Stimulated activated naive CD8-positive, alpha-beta T cell treated with anti-CD3 and anti-CD28 coated beads, Interleukin-15, amount 100 ng/mL, for 72 hours (primary cell): ENCODE data around the gene GOLM1.
"Not testable (repeated sequence)": the region's sequence is repeated elsewhere in the genome, so short reads cannot be mapped to it uniquely, and the experiment has no call there.

Experiments used
- ATAC-seq: fragments of 150-1000 bp; cut with Tn5 transposase; 2 replicates; pipeline ENCODE4 v1.10.0; 2021; ENCODE audit warnings: mild to moderate bottlenecking, moderate library complexity
- DNase-seq, 2 donors: peaks; one replicate each; pipeline ENCODE4 v3.0.0; 2021 to 2022
- H3K27ac Mint-ChIP-seq, 2 donors: one replicate each; pipeline ENCODE4 v1.8.0; 2022; ENCODE audit warnings: mild to moderate bottlenecking in 2 of 2, mixed read lengths in 2 of 2, moderate library complexity in 2 of 2
- H3K27me3 Mint-ChIP-seq: one replicate; pipeline ENCODE4 v1.8.0; 2022; ENCODE audit warnings: mixed read lengths
- H3K4me1 Mint-ChIP-seq: one replicate; pipeline ENCODE4 v1.8.0; 2022; ENCODE audit warnings: mild to moderate bottlenecking, mixed read lengths
- H3K4me3 Mint-ChIP-seq, 2 donors: one replicate each; pipeline ENCODE4 v1.8.0; 2022; ENCODE audit warnings: mild to moderate bottlenecking in 2 of 2, mixed read lengths in 2 of 2, moderate library complexity in 1 of 2
- H3K9me3 Mint-ChIP-seq, 2 donors: one replicate each; pipeline ENCODE4 v1.8.0; 2022; ENCODE audit warnings: mixed read lengths in 2 of 2

The GOLM1 gene

GRCh38 chr9:86064220-86064619, 35.1 kb downstream of the GOLM1 start:
- no peaks in the 10 kb centered on the region for H3K4me1 Mint-ChIP-seq
- no peak overlapping the region for H3K27ac Mint-ChIP-seq
- no peak for ATAC-seq
- H3K9me3 Mint-ChIP-seq = no peaks in the 10 kb centered on the region
- no peaks in the 10 kb centered on the region for H3K27me3 Mint-ChIP-seq
- no peak overlapping the region for H3K4me3 Mint-ChIP-seq
- DNase-seq = no peak

GRCh38 chr9:86062845-86063693, 36.3 kb downstream of the GOLM1 start:
- no peaks in the 10 kb centered on the region for H3K27me3 Mint-ChIP-seq

GRCh38 chr9:86061972-86062739, 37.2 kb downstream of the GOLM1 start:
- Mint-ChIP-seq H3K4me1 (no peaks in the 10 kb centered on the region), H3K27ac (no peak overlapping the region), H3K4me3 (no peak overlapping the region), H3K9me3 (no peaks in the 10 kb centered on the region), H3K27me3 (no peaks in the 10 kb centered on the region)
- DNase-seq (no peak), ATAC-seq (no peak)

More at GRCh38 chr9:86062845-86063693, 36.3 kb downstream of the GOLM1 start:
- ATAC-seq (no peak), DNase-seq (no peak)
- Mint-ChIP-seq H3K27ac (no peak overlapping the region), H3K4me3 (no peak overlapping the region), H3K9me3 (no peaks in the 10 kb centered on the region), H3K4me1 (no peaks in the 10 kb centered on the region)

GRCh38 chr9:86057491-86057890, 41.9 kb downstream of the GOLM1 start:
- Mint-ChIP-seq H3K4me3 (no peak overlapping the region), H3K4me1 (no peaks in the 10 kb centered on the region), H3K9me3 (no peaks in the 10 kb centered on the region), H3K27me3 (no peaks in the 10 kb centered on the region), H3K27ac (no peak overlapping the region)
- ATAC-seq = peak; percentile 18
- no peak for DNase-seq

GRCh38 chr9:86054695-86055094, 44.7 kb downstream of the GOLM1 start:
- Mint-ChIP-seq H3K27me3 (no peaks in the 10 kb centered on the region), H3K4me1 (no peaks in the 10 kb centered on the region)
- no peak for ATAC-seq

GRCh38 chr9:86052556-86053468, 46.5 kb downstream of the GOLM1 start:
- Mint-ChIP-seq H3K9me3 (no peaks in the 10 kb centered on the region), H3K4me3 (no peak overlapping the region), H3K27ac (no peak overlapping the region), H3K4me1 (no peaks in the 10 kb centered on the region), H3K27me3 (no peaks in the 10 kb centered on the region)
- peak; percentile 53 for ATAC-seq
- DNase-seq = peak in 1 of 2 donors; percentile 13

More at GRCh38 chr9:86054695-86055094, 44.7 kb downstream of the GOLM1 start:
- no peak overlapping the region for H3K27ac Mint-ChIP-seq
- no peaks in the 10 kb centered on the region for H3K9me3 Mint-ChIP-seq
- H3K4me3 Mint-ChIP-seq = no peak overlapping the region
- DNase-seq = no peak

GRCh38 chr9:86048018-86048742, 51.2 kb downstream of the GOLM1 start:
- DNase-seq, H3K27me3 Mint-ChIP-seq, ATAC-seq, H3K4me1 Mint-ChIP-seq, H3K4me3 Mint-ChIP-seq, H3K27ac Mint-ChIP-seq, H3K9me3 Mint-ChIP-seq: not testable (repeated sequence)

DNA sequence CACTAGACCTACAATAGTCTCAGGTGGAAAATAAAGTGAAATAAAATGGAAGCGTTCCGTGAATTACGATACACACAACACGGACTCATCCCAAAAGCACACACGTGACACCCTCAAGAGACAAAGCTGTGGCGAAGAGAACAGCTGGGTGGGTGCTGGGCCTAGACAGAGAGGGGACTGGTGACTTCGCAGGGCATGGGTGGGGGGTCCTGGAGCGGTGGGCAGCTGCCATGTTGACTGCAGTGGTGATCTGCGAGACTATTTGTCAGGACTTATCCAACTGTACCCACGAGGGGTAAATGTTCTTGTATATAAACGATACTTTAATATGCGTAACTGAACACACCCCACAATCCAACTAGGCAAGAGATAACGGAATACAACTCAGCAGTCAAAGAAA, 52.0 kb downstream of the GOLM1 start:
- ATAC-seq = no peak
- H3K4me3 Mint-ChIP-seq = no peak overlapping the region
- DNase-seq = no peak
- no peaks in the 10 kb centered on the region for H3K4me1 Mint-ChIP-seq
- no peaks in the 10 kb centered on the region for H3K27me3 Mint-ChIP-seq
- H3K9me3 Mint-ChIP-seq = no peaks in the 10 kb centered on the region
- H3K27ac Mint-ChIP-seq = no peak overlapping the region

DNA sequence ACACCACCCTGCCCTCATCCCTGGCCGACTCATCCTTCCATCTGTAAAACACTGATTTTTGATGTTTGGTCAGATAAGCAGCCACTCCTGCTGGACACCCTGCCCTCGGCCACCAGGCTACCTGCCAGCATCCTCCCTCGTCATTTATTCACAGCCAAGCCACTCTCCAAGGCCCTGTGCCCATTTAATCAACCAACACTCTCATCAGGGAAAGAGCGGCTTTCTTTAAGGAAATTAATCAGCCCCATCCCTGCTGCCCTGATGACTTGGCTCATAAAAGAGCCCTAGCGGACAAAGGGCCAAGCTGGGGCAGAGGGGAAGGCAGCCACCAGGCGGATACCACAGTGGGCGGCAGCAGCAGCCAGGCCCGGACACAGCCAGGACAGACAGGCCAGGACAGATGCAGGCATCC, 52.4 kb downstream of the GOLM1 start:
- Mint-ChIP-seq H3K27me3 (no peaks in the 10 kb centered on the region), H3K9me3 (no peaks in the 10 kb centered on the region), H3K4me1 (no peaks in the 10 kb centered on the region), H3K4me3 (no peak overlapping the region), H3K27ac (no peak overlapping the region)
- no peak for DNase-seq
- ATAC-seq = no peak

- Mint-ChIP-seq H3K4me1 (no peaks in the 10 kb centered on the region), H3K9me3 (no peaks in the 10 kb centered on the region), H3K4me3 (no peak overlapping the region), H3K27ac (no peak overlapping the region), H3K27me3 (no peaks in the 10 kb centered on the region)
- DNase-seq (no peak), ATAC-seq (no peak)
Observed at GRCh38 chr9:86046071-86046636, 53.2 kb downstream of the GOLM1 start.

- Mint-ChIP-seq H3K27ac (no peak overlapping the region), H3K4me3 (no peak overlapping the region), H3K27me3 (no peaks in the 10 kb centered on the region), H3K4me1 (no peaks in the 10 kb centered on the region), H3K9me3 (no peaks in the 10 kb centered on the region)
- ATAC-seq = no peak
- no peak for DNase-seq
Observed at GRCh38 chr9:86045654-86046053, 53.7 kb downstream of the GOLM1 start.

DNA sequence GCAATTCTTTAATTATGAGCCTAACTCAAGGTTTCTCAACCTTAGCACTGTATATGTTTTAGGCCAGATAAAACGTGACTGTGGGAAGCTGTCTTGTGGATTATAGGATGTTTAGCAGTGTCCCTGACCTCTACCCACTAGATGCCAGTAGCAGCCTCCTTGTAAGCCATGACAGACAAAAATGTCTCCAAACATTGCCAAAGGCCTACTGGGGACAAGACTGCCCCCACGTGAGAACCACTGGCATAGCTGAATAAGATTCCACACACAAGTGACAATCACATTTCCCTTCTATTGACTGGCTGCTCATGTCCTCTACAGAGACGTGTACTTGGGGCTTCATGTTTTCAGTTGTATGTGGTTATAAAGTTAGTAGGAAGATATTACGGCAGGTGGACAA, 55.4 kb downstream of the GOLM1 start:
- no peaks in the 10 kb centered on the region for H3K9me3 Mint-ChIP-seq
- no peak for ATAC-seq
- H3K27me3 Mint-ChIP-seq = no peaks in the 10 kb centered on the region
- DNase-seq = no peak
- no peak overlapping the region for H3K4me3 Mint-ChIP-seq
- no peak overlapping the region for H3K27ac Mint-ChIP-seq
- H3K4me1 Mint-ChIP-seq = no peaks in the 10 kb centered on the region

DNA sequence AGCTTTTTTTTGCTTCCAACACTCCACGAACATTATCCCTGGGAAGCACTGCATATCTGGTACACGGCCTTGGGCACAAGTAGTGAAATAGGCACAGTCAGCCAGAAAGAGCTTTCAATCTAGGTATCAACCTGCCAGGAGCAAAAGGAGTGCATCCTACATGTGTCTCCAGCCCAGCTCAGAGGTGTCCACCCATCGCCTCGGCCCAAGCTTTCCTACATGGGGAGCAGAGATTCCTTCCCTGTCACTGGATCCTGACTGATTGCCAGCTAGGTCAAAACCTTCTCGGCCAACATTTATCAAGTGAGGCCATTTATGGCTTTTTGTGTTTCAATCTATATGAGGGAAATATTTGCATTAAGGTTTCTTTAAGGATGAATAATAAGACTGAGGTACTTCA, 55.8 kb downstream of the GOLM1 start:
- Mint-ChIP-seq H3K9me3 (no peaks in the 10 kb centered on the region), H3K4me3 (no peak overlapping the region), H3K27me3 (no peaks in the 10 kb centered on the region), H3K4me1 (no peaks in the 10 kb centered on the region), H3K27ac (no peak overlapping the region)
- no peak for DNase-seq
- ATAC-seq = no peak

DNA sequence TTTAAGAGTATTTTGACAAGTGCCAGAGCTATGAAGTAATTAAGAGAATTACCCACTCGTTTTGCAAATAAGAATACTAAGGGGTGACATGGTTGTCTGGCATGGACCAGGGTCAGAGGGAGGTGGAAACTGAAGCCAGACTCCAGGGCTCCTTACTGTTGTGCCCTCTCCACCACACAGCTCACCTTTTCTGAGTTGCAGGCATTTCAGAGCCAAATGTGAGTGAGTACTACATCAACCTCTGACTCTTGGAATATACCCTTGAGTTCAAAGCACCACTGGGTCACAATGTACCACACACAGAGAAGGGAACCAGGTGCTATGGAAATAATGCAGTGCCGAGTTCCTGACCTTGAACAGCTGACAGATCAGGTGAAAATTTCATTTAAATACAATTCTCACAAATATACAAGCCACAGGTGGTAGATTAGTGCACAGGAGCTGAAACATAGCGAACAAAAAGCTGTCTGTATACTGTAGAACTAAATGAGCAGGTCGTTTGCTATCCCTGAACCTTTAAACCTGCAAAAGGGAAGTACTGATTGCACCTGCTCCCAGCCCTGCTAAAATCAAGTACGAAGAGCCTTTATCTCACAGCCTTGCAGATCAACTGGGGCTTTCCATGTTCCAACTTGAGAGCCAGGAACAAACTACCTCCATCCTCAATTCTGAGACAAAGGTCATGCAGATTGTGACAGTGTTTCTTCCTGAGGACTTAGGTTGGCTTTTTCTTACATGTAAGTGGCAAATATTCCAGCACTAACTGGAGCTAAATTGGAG, 57.0 kb downstream of the GOLM1 start:
- ATAC-seq = no peak

More for the DNA sequence above, 57.0 kb downstream of the GOLM1 start:
- Mint-ChIP-seq H3K4me1 (no peaks in the 10 kb centered on the region), H3K27me3 (no peaks in the 10 kb centered on the region), H3K27ac (no peak overlapping the region), H3K9me3 (no peaks in the 10 kb centered on the region), H3K4me3 (no peak overlapping the region)
- no peak for DNase-seq
